Dendritic cell treated with granulocyte-macrophage colony-stimulating factor and Interleukin-4, amounts not matched to agents 40 ng/mL and 50 ng/mL, for 4 days (primary cell): ENCODE data around the gene NEURL1.
"Not testable (repeated sequence)": the region's sequence is repeated elsewhere in the genome, so short reads cannot be mapped to it uniquely, and the experiment has no call there.

Source experiments
- H3K27ac Mint-ChIP-seq: one replicate; pipeline ENCODE4 v1.8.0; 2022; ENCODE audit warnings: mild to moderate bottlenecking, mixed read lengths
- H3K27me3 Mint-ChIP-seq: one replicate; pipeline ENCODE4 v1.8.0; 2022; ENCODE audit warnings: mild to moderate bottlenecking, mixed read lengths
- H3K36me3 Mint-ChIP-seq: one replicate; pipeline ENCODE4 v1.8.0; 2022; ENCODE audit warnings: low read depth, mixed read lengths
- H3K4me1 Mint-ChIP-seq: one replicate; pipeline ENCODE4 v1.8.0; 2022; ENCODE audit warnings: low read depth, mixed read lengths
- H3K4me3 Mint-ChIP-seq: one replicate; pipeline ENCODE4 v1.8.0; 2022; ENCODE audit warnings: mild to moderate bottlenecking, moderate library complexity, mixed read lengths
- H3K9me3 Mint-ChIP-seq: one replicate; pipeline ENCODE4 v1.8.0; 2022; ENCODE audit warnings: mixed read lengths
- intact Hi-C: fragments of 100-400 bp; cut with micrococcal nuclease; formaldehyde crosslinking; loops from one replicate; pipeline ENCODE4 v1.15.0; 2022

NEURL1 gene

GRCh38 chr10:103622935-103623574, 129.6 kb downstream of the NEURL1 start:
- no peaks in the 10 kb centered on the region for H3K9me3 Mint-ChIP-seq
- H3K27me3 Mint-ChIP-seq = peaks cover 1% of the 10 kb centered on the region
- no peak overlapping the region for H3K27ac Mint-ChIP-seq
- peaks cover 11% of the 10 kb centered on the region for H3K4me1 Mint-ChIP-seq
- intact Hi-C loops = no loop called here
- peaks cover 37% of the 10 kb centered on the region for H3K36me3 Mint-ChIP-seq
- H3K4me3 Mint-ChIP-seq = no peak overlapping the region

GRCh38 chr10:103626178-103626577, 132.7 kb downstream of the NEURL1 start:
- Mint-ChIP-seq H3K9me3 (no peaks in the 10 kb centered on the region), H3K36me3 (peaks cover 30% of the 10 kb centered on the region), H3K27me3 (peaks cover 1% of the 10 kb centered on the region), H3K4me3 (no peak overlapping the region), H3K4me1 (no peaks in the 10 kb centered on the region), H3K27ac (no peak overlapping the region)
- intact Hi-C loops = no loop called here

GRCh38 chr10:103627111-103627892, 133.8 kb downstream of the NEURL1 start:
- H3K9me3 Mint-ChIP-seq = no peaks in the 10 kb centered on the region
- intact Hi-C loops = no loop called here
- H3K27me3 Mint-ChIP-seq = peaks cover 1% of the 10 kb centered on the region
- H3K27ac Mint-ChIP-seq = no peak overlapping the region
- H3K36me3 Mint-ChIP-seq = peaks cover 28% of the 10 kb centered on the region
- H3K4me1 Mint-ChIP-seq = peaks cover 5% of the 10 kb centered on the region
- no peak overlapping the region for H3K4me3 Mint-ChIP-seq

GRCh38 chr10:103627893-103628292, 134.4 kb downstream of the NEURL1 start:
- intact Hi-C loops = no loop called here
- Mint-ChIP-seq H3K4me1 (peaks cover 5% of the 10 kb centered on the region), H3K27ac (no peak overlapping the region), H3K36me3 (peaks cover 25% of the 10 kb centered on the region), H3K4me3 (no peak overlapping the region), H3K9me3 (no peaks in the 10 kb centered on the region), H3K27me3 (peaks cover 1% of the 10 kb centered on the region)

GRCh38 chr10:103629581-103629980, 136.1 kb downstream of the NEURL1 start:
- Mint-ChIP-seq H3K27me3 (no peaks in the 10 kb centered on the region), H3K36me3 (peaks cover 25% of the 10 kb centered on the region), H3K4me3 (no peak overlapping the region), H3K9me3 (no peaks in the 10 kb centered on the region), H3K27ac (no peak overlapping the region), H3K4me1 (peaks cover 5% of the 10 kb centered on the region)
- intact Hi-C loops = no loop called here

- H3K4me1 Mint-ChIP-seq = peaks cover 11% of the 10 kb centered on the region
- H3K27me3 Mint-ChIP-seq = no peaks in the 10 kb centered on the region
- H3K9me3 Mint-ChIP-seq = no peaks in the 10 kb centered on the region
- no peak overlapping the region for H3K27ac Mint-ChIP-seq
- H3K36me3 Mint-ChIP-seq = peaks cover 20% of the 10 kb centered on the region
- H3K4me3 Mint-ChIP-seq = no peak overlapping the region
- intact Hi-C loops = no loop called here
Observed at GRCh38 chr10:103630156-103630555, 136.7 kb downstream of the NEURL1 start.

GRCh38 chr10:103632247-103632642, 138.7 kb downstream of the NEURL1 start:
- H3K27ac Mint-ChIP-seq = no peak overlapping the region

GRCh38 chr10:103632871-103633270, 139.4 kb downstream of the NEURL1 start:
- H3K27ac Mint-ChIP-seq, H3K9me3 Mint-ChIP-seq, H3K4me3 Mint-ChIP-seq, intact Hi-C loops, H3K36me3 Mint-ChIP-seq, H3K27me3 Mint-ChIP-seq: not testable (repeated sequence)
- H3K4me1 Mint-ChIP-seq = peaks cover 21% of the 10 kb centered on the region

More at GRCh38 chr10:103632247-103632642, 138.7 kb downstream of the NEURL1 start:
- Mint-ChIP-seq H3K27me3 (no peaks in the 10 kb centered on the region), H3K36me3 (no peaks in the 10 kb centered on the region), H3K4me3 (no peak overlapping the region), H3K4me1 (peaks cover 21% of the 10 kb centered on the region), H3K9me3 (no peaks in the 10 kb centered on the region)
- intact Hi-C loops = no loop called here

GRCh38 chr10:103633846-103634245, 140.3 kb downstream of the NEURL1 start:
- Mint-ChIP-seq H3K4me3 (no peak overlapping the region), H3K4me1 (peaks cover 27% of the 10 kb centered on the region), H3K36me3 (no peaks in the 10 kb centered on the region), H3K27ac (no peak overlapping the region), H3K9me3 (no peaks in the 10 kb centered on the region), H3K27me3 (no peaks in the 10 kb centered on the region)
- intact Hi-C loops = no loop called here

- H3K36me3 Mint-ChIP-seq = no peaks in the 10 kb centered on the region
- H3K27me3 Mint-ChIP-seq = no peaks in the 10 kb centered on the region
- H3K4me1 Mint-ChIP-seq = peaks cover 30% of the 10 kb centered on the region
- no peak overlapping the region for H3K27ac Mint-ChIP-seq
- H3K9me3 Mint-ChIP-seq = no peaks in the 10 kb centered on the region
- H3K4me3 Mint-ChIP-seq = no peak overlapping the region
- intact Hi-C loops = no loop called here
Observed at GRCh38 chr10:103635580-103635979, 142.1 kb downstream of the NEURL1 start.

GRCh38 chr10:103636492-103636891, 143.0 kb downstream of the NEURL1 start:
- intact Hi-C loops = no loop called here
- no peak overlapping the region for H3K27ac Mint-ChIP-seq
- no peaks in the 10 kb centered on the region for H3K36me3 Mint-ChIP-seq
- H3K4me3 Mint-ChIP-seq = no peak overlapping the region
- H3K27me3 Mint-ChIP-seq = peaks cover 4% of the 10 kb centered on the region
- peaks cover 30% of the 10 kb centered on the region for H3K4me1 Mint-ChIP-seq
- no peaks in the 10 kb centered on the region for H3K9me3 Mint-ChIP-seq

GRCh38 chr10:103637011-103637410, 143.5 kb downstream of the NEURL1 start:
- Mint-ChIP-seq H3K9me3 (no peaks in the 10 kb centered on the region), H3K36me3 (no peaks in the 10 kb centered on the region), H3K4me3 (no peak overlapping the region), H3K4me1 (peaks cover 29% of the 10 kb centered on the region), H3K27ac (no peak overlapping the region), H3K27me3 (peaks cover 4% of the 10 kb centered on the region)
- intact Hi-C loops = no loop called here

GRCh38 chr10:103637927-103638557, 144.5 kb downstream of the NEURL1 start:
- intact Hi-C loops = no loop called here
- Mint-ChIP-seq H3K27me3 (peaks cover 4% of the 10 kb centered on the region), H3K4me1 (peaks cover 25% of the 10 kb centered on the region), H3K36me3 (no peaks in the 10 kb centered on the region), H3K9me3 (no peaks in the 10 kb centered on the region), H3K4me3 (no peak overlapping the region), H3K27ac (no peak overlapping the region)

- intact Hi-C loops = no loop called here
- H3K27ac Mint-ChIP-seq = no peak overlapping the region
Observed at GRCh38 chr10:103638948-103639347, 145.4 kb downstream of the NEURL1 start.

More at GRCh38 chr10:103638948-103639347, 145.4 kb downstream of the NEURL1 start:
- H3K4me3 Mint-ChIP-seq = no peak overlapping the region
- H3K9me3 Mint-ChIP-seq = no peaks in the 10 kb centered on the region
- H3K4me1 Mint-ChIP-seq = peaks cover 25% of the 10 kb centered on the region
- H3K36me3 Mint-ChIP-seq = no peaks in the 10 kb centered on the region
- H3K27me3 Mint-ChIP-seq = peaks cover 4% of the 10 kb centered on the region
